ENCODE data around the gene HDDC3. TPM values are rescaled to one million over a fixed set of nuclear protein-coding genes. Genes with fewer than 3 reads are reported as not detected.
"Not testable (repeated sequence)": the region's sequence is repeated elsewhere in the genome, so short reads cannot be mapped to it uniquely, and the experiment has no call there.

HDDC3 gene
- total RNA-seq, 1 donor from 2014 or later, result 9.5 TPM

DNA sequence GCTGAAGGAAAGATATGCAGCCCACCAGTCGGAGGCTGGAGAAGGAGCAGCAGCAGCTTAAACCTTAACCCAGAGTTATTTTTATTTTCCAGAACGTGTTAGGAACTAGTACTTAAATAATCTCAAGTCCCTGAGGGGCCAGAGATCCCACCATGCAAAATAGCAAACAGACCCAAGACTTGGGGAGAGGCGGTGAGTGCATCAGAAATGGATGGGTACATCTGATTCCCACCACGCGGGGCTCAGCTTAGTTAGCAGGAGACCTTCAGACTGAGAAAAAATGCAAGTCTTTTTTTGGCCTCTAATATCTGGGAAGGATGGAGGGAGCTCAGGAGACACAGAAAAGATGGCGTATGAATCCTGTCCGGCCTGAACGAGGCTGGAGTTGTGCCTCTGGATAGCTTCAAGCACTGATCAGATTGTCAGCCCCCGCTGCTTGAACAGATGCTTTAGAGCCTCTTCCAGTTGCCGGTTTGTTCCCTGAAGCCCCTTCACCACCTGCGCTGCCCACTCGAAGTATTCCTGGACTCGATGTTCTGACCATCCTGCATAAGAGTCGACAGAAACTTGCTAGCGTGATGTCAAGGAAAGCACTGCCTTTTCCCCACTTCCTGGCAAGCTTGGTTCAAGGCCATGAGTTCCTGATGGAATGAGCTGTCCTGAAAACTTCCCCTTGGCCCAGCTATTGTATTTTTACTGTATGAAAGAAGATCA lies 1.3 kb downstream of the HDDC3 start:
- peak in 1 of 2 donors; percentile 51 for DNase-seq (ENCODE audit: low read depth in 2 of 2)

DNA sequence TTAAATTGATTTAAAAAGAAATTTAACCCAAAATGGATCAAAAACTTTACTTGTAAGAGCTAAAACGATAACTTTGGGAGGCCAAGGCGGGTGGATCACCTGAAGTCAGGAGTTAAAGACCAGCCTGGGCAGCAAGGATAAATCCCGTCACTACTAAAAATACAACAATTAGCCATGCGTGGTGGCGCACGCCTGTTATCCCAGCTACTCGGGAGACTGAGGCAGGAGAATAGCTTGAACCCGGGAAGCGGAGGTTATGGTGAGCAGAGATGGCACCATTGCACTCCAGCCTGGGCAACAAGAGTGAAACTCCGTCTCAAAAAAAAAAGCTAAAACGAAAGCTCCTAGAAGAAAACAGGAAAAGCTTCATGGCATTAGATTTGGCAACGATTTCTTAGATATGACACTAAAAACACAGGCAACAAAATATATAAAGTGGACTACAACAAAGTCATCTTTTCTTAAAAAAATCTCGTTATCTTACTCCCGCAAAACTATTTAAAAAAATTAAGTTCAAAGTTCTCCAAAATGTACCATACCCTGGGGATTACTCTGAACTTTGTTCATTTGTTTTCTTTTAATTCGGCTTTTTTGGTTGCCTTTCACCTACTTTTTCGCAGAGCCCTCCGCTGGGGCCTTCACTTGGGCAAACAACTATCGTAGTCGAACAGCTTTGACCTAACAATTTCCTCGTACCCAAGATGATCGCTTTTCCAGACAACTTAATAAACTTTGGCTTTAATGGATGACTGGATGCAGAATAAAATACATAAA lies 2.9 kb downstream of the HDDC3 start:
- DNase-seq (ENCODE audit: low read depth in 2 of 2), result no peak

DNA sequence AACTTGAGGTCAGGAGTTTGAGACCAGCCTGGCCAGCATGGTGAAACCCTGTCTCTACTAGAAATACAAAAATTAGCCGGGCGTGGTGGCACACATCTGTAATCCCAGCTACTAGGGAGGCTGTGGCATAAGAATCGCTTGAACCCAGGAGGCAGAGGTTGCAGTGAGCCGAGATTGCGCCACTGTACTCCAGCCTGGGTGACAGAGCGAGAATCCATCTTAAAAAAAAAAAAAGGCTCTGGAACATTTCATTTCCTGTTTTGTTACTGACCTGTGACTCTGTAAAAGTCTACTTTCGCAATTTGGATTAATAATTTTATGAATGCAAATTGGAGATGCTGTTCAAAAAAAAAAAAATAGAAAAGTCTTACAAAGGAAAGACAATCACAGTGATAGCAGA lies 4.2 kb downstream of the HDDC3 start:
- DNase-seq (ENCODE audit: low read depth in 2 of 2), result not testable (repeated sequence)

DNA sequence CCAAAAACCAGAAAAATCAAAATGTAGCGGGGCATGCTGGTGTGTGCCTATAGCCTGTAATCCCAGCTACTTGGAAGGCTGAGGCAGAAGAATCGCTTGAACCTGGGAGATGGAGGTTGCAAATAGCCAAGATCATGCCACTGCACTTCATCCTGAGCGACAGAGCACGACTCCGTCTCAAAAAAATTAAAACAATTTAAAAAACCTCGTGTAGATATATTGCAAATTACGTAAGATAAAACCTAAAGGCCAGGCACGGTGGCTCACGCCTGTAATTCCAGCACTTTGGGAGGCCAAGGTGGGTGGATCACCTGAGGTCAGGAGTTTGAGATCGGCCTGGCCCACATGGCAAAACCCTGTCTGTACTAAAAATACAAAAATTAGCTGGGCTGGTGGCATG lies 5.6 kb downstream of the HDDC3 start:
- not testable (repeated sequence) for DNase-seq (ENCODE audit: low read depth in 2 of 2)

DNA sequence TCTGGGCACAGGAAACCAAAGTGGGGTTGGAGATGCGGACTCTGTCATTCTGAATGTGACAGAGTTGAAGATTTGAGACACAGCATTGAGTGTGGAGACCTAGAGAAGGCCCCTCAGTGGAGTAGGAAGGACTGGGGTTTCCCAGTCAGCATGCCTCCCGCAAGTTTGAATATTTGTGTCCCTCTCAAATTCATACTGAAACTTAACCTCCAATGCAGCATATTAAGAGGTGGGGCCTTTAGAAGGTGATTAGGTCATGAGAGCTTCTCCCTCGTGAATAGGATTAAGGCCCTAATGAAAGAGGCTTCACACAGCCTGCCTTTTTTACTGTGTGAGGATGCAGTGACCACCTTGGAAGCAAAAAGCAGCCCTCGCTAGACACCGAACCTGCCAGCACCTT lies 8.0 kb downstream of the HDDC3 start:
- no peak for DNase-seq (ENCODE audit: low read depth in 2 of 2)

DNA sequence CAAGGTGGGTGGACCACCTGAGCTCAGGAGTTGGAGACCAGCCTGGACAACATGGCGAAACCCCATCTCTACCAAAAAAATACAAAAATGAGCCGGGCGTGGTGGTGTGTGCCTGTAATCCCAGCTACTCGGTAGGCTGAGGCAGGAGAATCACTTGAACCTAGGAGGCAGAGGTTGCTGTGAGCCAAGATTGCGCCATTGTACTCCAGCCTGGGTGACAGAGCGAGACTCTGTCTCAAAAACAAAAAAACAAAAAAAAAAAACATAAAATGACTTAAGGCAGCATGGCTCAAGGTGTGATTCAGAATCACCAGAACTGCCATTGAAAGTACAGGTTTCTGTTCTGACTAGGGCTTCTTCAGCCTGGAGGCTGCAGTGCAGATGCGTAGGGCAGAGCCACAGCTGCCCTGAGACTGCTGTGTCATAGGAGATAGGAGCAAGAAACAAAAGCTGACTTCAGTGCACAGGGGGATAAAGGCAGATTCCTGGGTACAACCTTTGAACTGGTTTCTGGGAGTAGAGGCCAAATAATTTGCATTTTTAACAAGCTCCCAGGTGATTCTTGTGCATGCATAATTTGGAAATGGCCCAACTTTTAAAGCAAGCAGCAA lies 9.5 kb downstream of the HDDC3 start:
- not testable (repeated sequence) for DNase-seq (ENCODE audit: low read depth in 2 of 2)

DNA sequence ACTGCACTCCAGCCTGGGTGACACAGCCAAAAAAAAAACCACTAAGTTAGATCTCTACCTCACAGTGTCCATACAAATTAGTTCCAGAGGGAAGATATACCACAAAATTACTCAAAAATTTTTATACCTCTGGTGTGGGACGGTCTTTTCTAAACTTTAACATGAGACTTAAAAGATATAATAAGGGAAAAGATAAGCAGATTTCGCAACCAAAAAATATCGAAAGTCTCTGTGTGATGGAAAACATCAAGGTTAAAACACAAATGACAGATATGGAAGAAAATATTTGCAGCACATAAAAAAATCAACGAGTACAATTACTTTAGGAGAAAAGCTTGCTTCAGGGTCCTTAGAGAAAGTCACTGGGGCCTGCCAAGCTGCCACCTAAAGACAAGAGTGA lies 10.5 kb downstream of the HDDC3 start:
- DNase-seq (ENCODE audit: low read depth in 2 of 2), result no peak

DNA sequence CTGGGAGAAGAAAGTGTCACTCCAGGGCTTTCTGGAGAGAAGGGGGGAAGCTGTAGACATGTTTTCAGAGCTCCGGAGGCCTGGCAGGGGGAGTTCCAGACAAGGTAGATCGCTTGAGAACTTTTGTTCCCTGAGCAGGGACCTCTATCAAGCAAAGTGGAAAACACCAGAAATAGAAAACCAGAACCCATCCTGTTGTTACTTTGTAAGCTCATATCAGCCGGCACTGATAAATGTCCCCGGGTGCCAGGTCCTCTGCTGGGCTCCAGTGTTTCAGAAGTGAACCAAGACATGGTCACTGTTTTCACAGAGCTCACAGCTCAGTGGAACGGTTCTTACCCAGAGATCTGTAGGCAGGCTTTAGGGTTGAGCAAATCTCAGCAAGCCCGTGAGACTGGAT lies 13.5 kb downstream of the HDDC3 start:
- no peak for DNase-seq (ENCODE audit: low read depth in 2 of 2)

DNA sequence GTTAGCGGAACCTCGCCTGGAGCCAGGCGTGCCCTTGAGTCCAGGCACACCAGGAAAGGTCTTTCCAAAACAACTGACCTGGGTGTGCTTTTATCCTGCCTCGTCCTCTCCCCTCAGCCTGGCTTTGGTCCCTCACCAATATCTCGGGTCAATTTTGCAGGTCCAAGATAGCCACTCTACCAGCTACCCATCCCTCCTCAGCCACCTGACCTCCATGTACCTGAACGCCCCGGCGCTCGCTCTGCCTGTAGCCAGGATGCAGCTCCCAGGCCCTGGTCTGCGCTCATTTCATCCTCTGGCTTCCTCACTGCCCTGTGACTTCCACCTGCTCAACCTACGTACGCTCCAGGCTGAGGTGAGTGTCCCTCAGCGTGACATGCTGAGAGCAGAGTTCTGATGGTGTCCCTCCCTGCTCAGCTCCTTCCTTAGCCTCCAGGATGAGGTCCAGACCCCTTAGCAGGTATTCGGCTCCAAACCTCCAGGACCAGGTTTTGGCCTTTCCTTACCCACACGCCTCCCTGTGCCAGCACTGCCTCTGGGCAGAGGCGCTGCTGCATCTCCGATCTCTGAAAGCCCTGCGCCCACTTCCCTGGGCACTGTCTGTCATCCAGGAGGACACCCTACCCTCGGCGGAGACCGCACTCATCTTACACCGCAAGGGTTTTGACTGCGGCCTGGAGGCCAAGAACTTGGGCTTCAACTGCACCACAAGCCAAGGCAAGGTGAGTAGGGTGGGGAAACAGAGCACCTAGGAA lies 14.1 kb downstream of the HDDC3 start:
- DNase-seq (ENCODE audit: low read depth in 2 of 2), result no peak

DNA sequence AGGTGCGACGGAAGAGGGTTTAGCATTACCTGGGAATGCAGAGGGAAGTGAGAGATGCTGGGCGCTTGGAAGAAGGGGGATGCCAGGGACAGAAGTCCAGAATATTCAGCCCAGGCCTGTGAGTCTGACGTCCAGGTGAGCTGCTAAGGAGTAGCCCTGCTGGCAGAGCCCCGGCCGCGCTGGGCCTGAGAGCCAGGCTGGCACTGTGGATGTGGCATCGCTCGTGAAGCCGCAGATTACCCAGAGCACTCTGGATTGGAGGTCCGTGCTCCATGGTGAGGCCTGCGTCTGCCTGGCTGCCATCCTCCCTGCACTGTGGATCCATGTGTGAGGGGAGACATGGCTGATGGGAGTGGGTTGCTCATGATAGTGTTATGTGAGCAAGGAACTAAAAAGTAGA lies 14.8 kb downstream of the HDDC3 start:
- no peak for DNase-seq (ENCODE audit: low read depth in 2 of 2)

DNA sequence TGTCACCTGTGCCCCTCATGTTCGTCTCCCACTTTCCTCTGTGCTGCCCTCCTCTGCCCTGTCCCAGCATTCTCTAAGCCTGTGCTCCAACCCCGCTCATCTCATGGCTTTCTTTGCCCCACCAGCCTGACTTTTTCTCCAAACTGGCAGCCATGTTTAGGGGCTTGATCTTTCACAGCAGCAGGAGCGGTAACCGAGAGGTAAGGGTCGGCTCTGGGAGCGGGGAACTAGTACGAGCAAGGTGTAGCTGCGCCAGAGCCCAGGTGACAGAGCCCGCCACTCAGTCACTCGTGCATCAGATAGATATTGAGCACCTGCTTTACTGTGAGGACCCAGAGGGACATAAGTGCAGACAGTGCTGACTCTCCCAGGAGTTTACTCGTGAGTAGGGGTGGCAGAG lies 15.9 kb downstream of the HDDC3 start:
- no peak for DNase-seq (ENCODE audit: low read depth in 2 of 2)

DNA sequence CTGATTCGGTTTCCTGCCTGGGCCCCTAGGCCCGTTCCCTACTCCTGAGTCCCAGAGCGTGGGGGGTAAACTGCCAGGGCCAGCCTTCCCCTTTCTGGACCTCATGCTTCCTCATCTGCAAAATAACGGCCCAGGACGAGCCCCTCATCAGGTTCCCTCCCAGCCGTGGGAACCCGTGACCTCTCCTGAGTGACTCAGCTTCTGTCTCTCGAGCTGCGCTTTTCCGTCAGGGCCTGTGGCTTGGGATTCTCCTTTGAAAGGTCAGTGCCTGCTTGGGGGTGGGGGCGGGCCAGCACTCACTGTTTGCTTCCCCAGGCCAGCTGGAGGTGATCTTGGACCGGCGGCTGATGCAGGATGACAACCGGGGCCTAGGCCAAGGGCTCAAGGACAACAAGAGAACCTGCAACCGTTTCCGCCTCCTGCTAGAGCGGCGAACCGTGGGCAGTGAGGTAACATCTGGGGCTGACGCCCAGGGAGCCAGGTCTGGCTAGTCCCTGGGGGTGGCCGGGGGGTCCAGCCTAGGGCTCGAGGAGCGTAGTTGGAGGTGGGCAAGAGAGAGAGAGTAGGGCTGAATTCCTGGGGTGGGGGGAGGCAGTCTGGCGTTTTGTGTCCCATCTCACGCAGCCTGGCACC lies 16.4 kb downstream of the HDDC3 start:
- DNase-seq (ENCODE audit: low read depth in 2 of 2), result no peak

DNA sequence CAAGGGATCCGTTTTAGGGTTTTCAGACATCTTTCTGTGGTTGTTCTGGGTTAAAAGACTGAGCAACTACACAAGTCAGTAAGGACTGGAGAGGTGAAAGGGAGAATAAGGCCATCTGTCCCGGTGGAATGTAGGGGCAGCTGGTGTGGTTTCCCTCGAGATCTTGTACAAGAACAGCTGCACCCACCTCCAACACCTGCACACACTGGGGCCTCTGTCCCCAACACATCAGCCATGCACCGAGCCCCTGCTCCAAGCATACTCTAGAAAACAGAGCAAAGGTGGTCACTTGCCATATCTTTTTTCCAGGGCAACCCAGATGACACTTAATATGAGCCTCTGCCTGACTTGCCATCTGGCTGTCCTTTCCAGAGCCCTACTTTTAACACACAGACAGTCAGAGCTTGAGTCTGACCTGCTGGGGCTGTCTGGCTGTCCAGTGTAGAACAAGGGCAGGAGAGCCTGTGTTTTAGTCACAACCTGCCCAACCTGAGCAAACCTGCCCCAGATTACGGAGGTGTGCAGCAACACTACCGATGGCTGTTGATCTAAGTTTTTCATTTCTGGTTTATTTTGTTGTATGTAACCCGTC lies 17.0 kb downstream of the HDDC3 start:
- no peak for DNase-seq (ENCODE audit: low read depth in 2 of 2)

DNA sequence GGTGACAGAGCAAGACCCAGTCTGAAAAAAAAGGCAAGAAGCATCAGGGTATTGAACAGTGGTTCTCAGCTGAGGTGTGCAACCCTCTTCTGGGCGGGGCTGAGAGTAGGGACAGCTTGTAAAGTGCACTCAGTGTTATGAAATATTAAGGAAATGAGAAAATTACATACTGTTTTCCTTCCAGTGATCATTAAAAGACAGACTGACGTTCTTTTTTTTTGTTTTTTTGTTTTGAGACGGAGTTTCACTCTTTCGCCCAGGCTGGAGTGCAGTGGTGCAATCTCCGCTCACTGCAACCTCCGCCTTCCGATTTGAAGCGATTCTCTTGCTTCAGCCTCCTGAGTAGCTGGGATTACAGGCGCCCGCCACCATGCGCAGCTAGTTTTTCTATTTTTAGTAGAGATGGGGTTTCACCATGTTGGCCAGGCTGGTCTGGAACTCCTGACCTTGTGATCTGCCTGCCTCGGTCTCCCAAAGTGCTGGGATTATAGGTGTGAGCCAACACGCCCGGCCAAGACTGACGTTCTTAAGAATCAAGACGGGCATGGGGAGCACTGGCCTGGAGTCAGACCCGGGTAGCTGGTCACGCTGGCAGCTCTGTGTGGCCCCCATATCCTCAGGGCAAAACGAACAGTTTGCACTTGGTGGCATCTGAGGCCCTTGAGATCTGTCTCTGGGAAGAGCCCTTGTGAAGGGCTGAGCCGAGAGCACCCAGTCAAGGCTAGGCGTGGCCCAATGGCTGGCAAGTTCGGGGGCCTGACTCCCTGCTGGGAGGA lies 17.9 kb downstream of the HDDC3 start:
- no peak for DNase-seq (ENCODE audit: low read depth in 2 of 2)

DNA sequence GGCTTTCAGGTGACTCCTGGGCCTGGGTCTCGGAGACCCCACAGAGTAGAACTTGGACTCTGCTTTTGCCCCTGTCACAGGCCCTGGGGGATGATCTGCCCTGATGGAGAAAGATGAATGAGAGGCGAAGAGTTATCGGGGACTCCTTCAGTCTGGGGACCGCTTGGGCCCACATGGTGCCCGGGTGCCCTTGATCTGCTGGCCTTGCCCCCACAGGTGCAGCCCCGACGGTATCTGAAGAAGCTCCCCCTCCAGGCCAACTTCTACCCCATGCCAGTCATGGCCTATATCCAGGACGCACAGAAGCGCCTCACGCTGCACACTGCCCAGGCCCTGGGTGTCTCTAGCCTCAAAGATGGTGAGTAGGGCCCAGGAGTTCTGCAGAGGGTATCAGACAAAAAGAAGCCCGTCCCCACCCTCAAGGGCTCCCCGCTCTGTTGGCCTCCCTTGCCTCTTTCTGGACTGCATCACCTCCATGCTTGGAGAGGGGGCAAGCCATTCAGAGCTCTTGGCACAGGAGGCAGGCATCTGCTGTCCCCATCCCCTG lies 18.9 kb downstream of the HDDC3 start:
- DNase-seq (ENCODE audit: low read depth in 2 of 2), result no peak

DNA sequence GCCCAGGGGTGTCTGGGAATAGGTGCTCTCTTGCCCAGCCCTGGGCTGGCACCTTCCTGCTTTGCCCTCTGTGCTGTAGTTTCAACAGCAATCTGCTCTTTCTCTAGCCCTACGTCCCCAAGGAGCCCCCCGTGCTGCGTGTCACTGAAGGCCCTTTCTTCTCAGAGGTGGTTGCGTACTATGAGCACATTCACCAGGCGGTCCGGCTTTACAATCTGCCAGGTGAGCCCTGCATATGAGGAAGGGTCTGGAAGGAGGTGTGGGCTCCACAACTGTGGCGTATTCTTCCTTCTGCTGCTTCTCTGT lies 19.6 kb downstream of the HDDC3 start:
- DNase-seq (ENCODE audit: low read depth in 2 of 2), result no peak

DNA sequence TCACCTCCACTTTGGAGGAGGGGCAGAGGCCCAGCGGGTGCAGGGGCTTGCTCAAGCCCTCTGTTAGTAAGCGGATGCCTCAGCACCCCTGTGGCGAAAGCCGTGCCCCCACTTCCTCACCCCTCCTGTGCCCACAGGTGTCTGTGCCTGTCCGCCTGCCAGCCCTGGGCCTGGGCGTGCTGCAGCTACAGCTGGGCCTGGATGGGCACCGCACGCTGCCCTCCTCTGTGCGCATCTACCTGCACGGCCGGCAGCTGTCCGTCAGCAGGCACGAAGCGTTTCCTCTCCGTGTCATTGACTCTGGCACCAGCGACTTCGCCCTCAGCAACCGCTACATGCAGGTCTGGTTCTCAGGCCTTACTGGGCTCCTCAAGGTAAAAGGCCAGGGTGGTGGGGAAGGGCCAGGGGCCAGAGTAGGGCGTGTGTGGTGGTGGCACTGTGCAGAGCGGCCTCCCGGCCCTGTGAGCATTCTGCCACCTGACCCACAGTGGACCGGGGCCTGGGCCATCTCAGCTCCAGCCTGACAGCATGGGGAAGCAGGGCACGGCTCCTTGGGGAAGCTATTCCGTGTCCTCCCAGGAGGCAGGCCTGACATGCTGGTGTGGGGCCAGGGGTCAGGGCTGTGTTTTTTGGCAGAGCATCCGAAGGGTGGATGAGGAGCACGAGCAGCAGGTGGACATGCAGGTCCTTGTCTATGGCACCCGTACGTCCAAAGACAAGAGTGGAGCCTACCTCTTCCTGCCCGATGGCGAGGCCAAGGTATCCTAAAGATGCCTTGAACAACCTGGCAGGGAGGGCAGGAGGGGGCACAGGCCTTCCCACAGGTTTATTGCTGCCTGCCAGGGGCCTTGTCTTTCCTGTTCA lies 20.2 kb downstream of the HDDC3 start:
- no peak for DNase-seq (ENCODE audit: low read depth in 2 of 2)

DNA sequence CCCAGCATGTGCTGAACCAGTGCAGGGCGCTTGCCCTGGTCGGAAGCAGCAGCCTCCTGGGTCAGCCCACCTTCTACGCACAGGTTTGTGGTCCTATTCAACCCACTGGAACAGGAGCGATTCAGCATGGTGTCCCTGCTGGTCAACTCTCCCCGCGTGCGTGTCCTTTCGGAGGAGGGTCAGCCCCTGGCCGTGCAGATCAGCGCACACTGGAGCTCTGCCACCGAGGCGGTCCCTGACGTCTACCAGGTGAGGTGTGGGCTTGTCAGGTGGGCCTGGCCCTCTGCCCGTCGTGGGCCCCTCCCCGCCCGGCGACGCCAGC lies 21.1 kb downstream of the HDDC3 start:
- no peak for DNase-seq (ENCODE audit: low read depth in 2 of 2)

Data from dermis microvascular lymphatic vessel endothelial cell (primary cell).